ENCODE measurements around the gene PTN. TPM values are rescaled to one million over a fixed set of nuclear protein-coding genes. Genes with fewer than 3 reads are reported as not detected.

Gene PTN
- total and polyA plus RNA-seq, 9 of the 15 experiments (the other 6 are each of a cell fraction or from before 2014, with no cell fraction given): not detected

GRCh38 chr7:137245186-137245585 is 98.3 kb downstream of the PTN start:
- no peaks in the 10 kb centered on the region for H3K4me1 ChIP-seq (replicated peaks in 1 of 2; ENCODE audit: control insufficient read depth in 2 of 2, insufficient read depth in 2 of 2, low read length in 2 of 2)
- H3K9ac ChIP-seq (ENCODE audit: insufficient read depth in 1 of 2, low read depth in 2 of 2, low read length in 2 of 2): no peak overlapping the region
- no peak for TF ChIP-seq RFX5 (IDR thresholded peaks at IDR 0.05; ENCODE audit: low read depth, low read length)
- no peak for TF ChIP-seq LCOR (CRISPR knock-in tag; IDR thresholded peaks at IDR 0.05)
- TF ChIP-seq SMAD4 (CRISPR knock-in tag; conservative IDR thresholded peaks at IDR 0.05): no peak
- TF ChIP-seq ZBTB8A (IDR thresholded peaks at IDR 0.05; ENCODE audit: partially characterized antibody): no peak
- TF ChIP-seq ZNF584 (CRISPR knock-in tag; IDR thresholded peaks at IDR 0.05; ENCODE audit: low read depth): no peak
- no peak for TF ChIP-seq IRF1 (CRISPR knock-in tag; IDR thresholded peaks at IDR 0.05; ENCODE audit: borderline replicate concordance)
- no peak for TF ChIP-seq ZNF175 (CRISPR knock-in tag; IDR thresholded peaks at IDR 0.05; ENCODE audit: low read depth)
- no peak for TF ChIP-seq PRMT5 (CRISPR knock-in tag; IDR thresholded peaks at IDR 0.05)
- no peak for TF ChIP-seq ZKSCAN3 (CRISPR knock-in tag; IDR thresholded peaks at IDR 0.05)
- TF ChIP-seq FOXM1 (IDR thresholded peaks at IDR 0.05; ENCODE audit: low read depth): no peak
- TF ChIP-seq FOXM1 (CRISPR knock-in tag; IDR thresholded peaks at IDR 0.05; ENCODE audit: low read depth): no peak
- TF ChIP-seq KDM5B (IDR thresholded peaks at IDR 0.05; ENCODE audit: insufficient replicate concordance, low read depth, low read length): no peak
- no peak for TF ChIP-seq CTCFL (IDR thresholded peaks at IDR 0.05; ENCODE audit: borderline replicate concordance, insufficient read depth, low read depth, low read length, poor library complexity, severe bottlenecking)
- TF ChIP-seq NFE2 (IDR thresholded peaks at IDR 0.05; ENCODE audit: low read depth): no peak
- no peak for TF ChIP-seq NR2F6 (CRISPR knock-in tag; IDR thresholded peaks at IDR 0.05)
- H3K79me2 ChIP-seq (ENCODE audit: control insufficient read depth, insufficient read depth, low read length): no peaks in the 10 kb centered on the region
- no peaks in the 10 kb centered on the region for H3K9me1 ChIP-seq (ENCODE audit: control insufficient read depth, insufficient read depth, low read length)
- no peak overlapping the region for H2AFZ ChIP-seq (ENCODE audit: low read depth, low read length)
- BruUV-seq (replicated peaks): no TSS peak
- ChIA-PET POLR2A (no interaction called here), CTCF (ENCODE audit: low intra/inter-chr PET ratio) (no interaction called here)
- no peaks in the 10 kb centered on the region for H3K9me3 ChIP-seq (replicated peaks; ENCODE audit: control insufficient read depth, insufficient read depth, low read depth, low read length)
- ATAC-seq (no peak), FAIRE-seq (no peak), DNase-seq (ENCODE audit: extremely low read depth in 1 of 4, low spot score in 3 of 4) (no peak)
- H3K27ac ChIP-seq (ENCODE audit: extremely low read depth, low read depth, low read length): no peak overlapping the region
- no peak overlapping the region for H3K4me3 ChIP-seq
- intact Hi-C loops (cut with micrococcal nuclease) (no loop called here), in situ Hi-C loops (cut with MboI) (no loop called here)
- 7% methylated on average over 4 of the region's 4 CpGs for WGBS (ENCODE audit: insufficient coverage, low coverage, missing lambda C conversion rate)
- H3K27me3 ChIP-seq (ENCODE audit: control insufficient read depth in 2 of 2, insufficient read depth in 2 of 2, low read length in 2 of 2): no peaks in the 10 kb centered on the region
- no peaks in the 10 kb centered on the region for H3K36me3 ChIP-seq (ENCODE audit: control insufficient read depth, insufficient read depth, low read length)
- H3K4me2 ChIP-seq (ENCODE audit: insufficient read depth, low read length): no peak overlapping the region
- no peaks in the 10 kb centered on the region for H4K20me1 ChIP-seq (replicated peaks; ENCODE audit: control insufficient read depth, insufficient read depth, low read length)
